Measurements from ENCODE around the gene MARCHF11.

GRCh38 chr5:16140944-16141343, 38.6 kb downstream of the MARCHF11 start:
- TF ChIP-seq CTCF (conservative IDR thresholded peaks at IDR 0.05; ENCODE audit: low read depth in 2 of 2) (no peak), NANOG (IDR thresholded peaks at IDR 0.05; ENCODE audit: borderline replicate concordance) (no peak), EZH2 (IDR thresholded peaks at IDR 0.05; ENCODE audit: low read depth, unreplicated experiment) (no peak), CREB1 (CRISPR knock-in tag; IDR thresholded peaks at IDR 0.05; ENCODE audit: low read depth) (no peak), POLR2AphosphoS5 (IDR thresholded peaks at IDR 0.05; ENCODE audit: low read depth) (no peak), EZH2phosphoT487 (IDR thresholded peaks at IDR 0.05; ENCODE audit: unreplicated experiment) (no peak), STAT1 (IDR thresholded peaks at IDR 0.05; ENCODE audit: unreplicated experiment) (no peak), REST (IDR thresholded peaks at IDR 0.05; ENCODE audit: unreplicated experiment) (no peak), JUNB (IDR thresholded peaks at IDR 0.05; ENCODE audit: unreplicated experiment) (no peak), ETS1 (IDR thresholded peaks at IDR 0.05) (no peak), ZNF331 (CRISPR knock-in tag; IDR thresholded peaks at IDR 0.05; ENCODE audit: low read depth) (no peak)

All from GM23338 (cell line).